Stimulated activated CD8-positive, alpha-beta memory T cell treated with anti-CD3 and anti-CD28 coated beads, Interleukin-12 subunit alpha, Interleukin-12 subunit beta, amount 100 ng/mL, for 1 hour (primary cell): ENCODE data around the gene PILRA.
"Not testable (repeated sequence)": the region's sequence is repeated elsewhere in the genome, so short reads cannot be mapped to it uniquely, and the experiment has no call there.

Experiments
- DNase-seq: peaks from one replicate; pipeline ENCODE4 v3.0.0-alpha.2; 2020; ENCODE audit warnings: low read depth

Gene PILRA

GRCh38 chr7:100380196-100380595 lies 6.9 kb downstream of the PILRA start:
- no peak for DNase-seq

- DNase-seq: not testable (repeated sequence)
These were observed 8.4 kb downstream of the PILRA start for GRCh38 chr7:100381531-100382233.

GRCh38 chr7:100382234-100382853 lies 9.1 kb downstream of the PILRA start:
- not testable (repeated sequence) for DNase-seq

GRCh38 chr7:100384628-100385294 lies 11.5 kb downstream of the PILRA start:
- no peak for DNase-seq

GRCh38 chr7:100386940-100387339 lies 13.7 kb downstream of the PILRA start:
- no peak for DNase-seq

GRCh38 chr7:100387695-100388094 lies 14.4 kb downstream of the PILRA start:
- DNase-seq: no peak

- no peak for DNase-seq
These were observed 16.3 kb downstream of the PILRA start for GRCh38 chr7:100389437-100390088.

GRCh38 chr7:100390286-100391009 lies 17.2 kb downstream of the PILRA start:
- DNase-seq: no peak

- DNase-seq: no peak
These were observed 20.1 kb downstream of the PILRA start for GRCh38 chr7:100393233-100393905.

GRCh38 chr7:100394077-100394476 lies 20.8 kb downstream of the PILRA start:
- no peak for DNase-seq

GRCh38 chr7:100396421-100396982 lies 23.2 kb downstream of the PILRA start:
- DNase-seq: no peak

GRCh38 chr7:100397315-100398081 lies 24.2 kb downstream of the PILRA start:
- no peak for DNase-seq

GRCh38 chr7:100398239-100398638 lies 25.0 kb downstream of the PILRA start:
- DNase-seq: no peak

GRCh38 chr7:100400041-100400440 lies 26.8 kb downstream of the PILRA start:
- DNase-seq: no peak

GRCh38 chr7:100400656-100401055 lies 27.4 kb downstream of the PILRA start:
- DNase-seq: no peak

- no peak for DNase-seq
These were observed 28.5 kb downstream of the PILRA start for GRCh38 chr7:100401811-100402210.

- DNase-seq: no peak
These were observed 29.0 kb downstream of the PILRA start for GRCh38 chr7:100402241-100402640.

- DNase-seq: no peak
These were observed 33.5 kb downstream of the PILRA start for GRCh38 chr7:100406767-100407166.

- DNase-seq: no peak
These were observed 34.2 kb downstream of the PILRA start for GRCh38 chr7:100407285-100408180.
